CD14-positive monocyte (primary cell): ENCODE data around the gene MOB3B. TPM values are rescaled to one million over a fixed set of nuclear protein-coding genes. Genes with fewer than 3 reads are reported as not detected.

Experiments used
- DNase-seq, 3 donors: peaks; one replicate each; pipeline ENCODE4 v3.0.0-alpha.2; 2011 to 2022
- H2AFZ ChIP-seq: 2 replicates; pipeline ENCODE4 v1.6.0; 2012; ENCODE audit warnings: mild to moderate bottlenecking, low read depth, low read length, inconsistent platforms; ENCODE audit not compliant: insufficient read depth, poor library complexity, severe bottlenecking
- H3K27ac ChIP-seq, 2 donors: 1 replicate in 1 of 2; 2 replicates in 1 of 2; pipeline ENCODE4 v1.5.1; 2012 to 2013; ENCODE audit warnings: low read length in 2 of 2, control low read depth in 1 of 2, inconsistent platforms in 1 of 2, low read depth in 1 of 2, mild to moderate bottlenecking in 1 of 2
- H3K27me3 ChIP-seq, 2 donors: one replicate each; pipeline versions ENCODE4 v1.6.0 to v1.6.1; 2011 to 2013; ENCODE audit warnings: low read length in 2 of 2; ENCODE audit not compliant: control insufficient read depth in 2 of 2, insufficient read depth in 2 of 2
- H3K36me3 ChIP-seq, 2 donors: replicated peaks in 1 of 2; 1 replicate in 1 of 2; 2 replicates in 1 of 2; pipeline versions ENCODE4 v1.5.1 to v1.6.1; 2012 to 2013; ENCODE audit warnings: low read length in 2 of 2, control low read depth in 1 of 2, inconsistent platforms in 1 of 2, mild to moderate bottlenecking in 1 of 2; ENCODE audit not compliant: insufficient read depth in 2 of 2, control insufficient read depth in 1 of 2
- H3K4me1 ChIP-seq, 2 donors: 1 replicate in 1 of 2; 2 replicates in 1 of 2; pipeline versions ENCODE4 v1.5.1 to v1.6.1; 2012 to 2013; ENCODE audit warnings: low read length in 2 of 2, control low read depth in 1 of 2, inconsistent platforms in 1 of 2, mild to moderate bottlenecking in 1 of 2, moderate library complexity in 1 of 2; ENCODE audit not compliant: insufficient read depth in 2 of 2, control insufficient read depth in 1 of 2
- H3K4me2 ChIP-seq: replicated peaks from 2 replicates; pipeline ENCODE3; 2012; ENCODE audit warnings: low read length, moderate library complexity, mild to moderate bottlenecking; ENCODE audit not compliant: poor library complexity, severe bottlenecking; ENCODE audit errors: extremely low read depth
- H3K4me3 ChIP-seq, 3 experiments: fragments of 200-600 bp in 1 of 3; sonication (generic) in 1 of 3; replicated peaks in 1 of 3; 1 replicate in 2 of 3; 2 replicates in 1 of 3; pipeline ENCODE4 v1.5.1; 2011 to 2013; ENCODE audit warnings: low read length in 3 of 3, mild to moderate bottlenecking in 3 of 3, control low read depth in 2 of 3, low read depth in 2 of 3, inconsistent platforms in 1 of 3, moderate library complexity in 1 of 3
- H3K79me2 ChIP-seq: 2 replicates; pipeline ENCODE4 v1.6.0; 2012; ENCODE audit warnings: mild to moderate bottlenecking, control low read depth, inconsistent platforms, low read length, moderate library complexity; ENCODE audit not compliant: insufficient read depth
- H3K9ac ChIP-seq: 2 replicates; pipeline ENCODE4 v1.6.0; 2017; ENCODE audit warnings: low read length, mild to moderate bottlenecking; ENCODE audit not compliant: insufficient read depth, poor library complexity, severe bottlenecking
- H3K9me3 ChIP-seq, 2 donors: replicated peaks in 1 of 2; 1 replicate in 1 of 2; 2 replicates in 1 of 2; pipeline versions ENCODE4 v1.5.1 to v1.6.1; 2012 to 2013; ENCODE audit warnings: low read length in 2 of 2, control low read depth in 1 of 2; ENCODE audit not compliant: control insufficient read depth in 1 of 2, insufficient read depth in 1 of 2
- H4K20me1 ChIP-seq: 2 replicates; pipeline ENCODE4 v1.6.0; 2012; ENCODE audit warnings: mild to moderate bottlenecking, low read length, control low read depth, moderate library complexity; ENCODE audit not compliant: insufficient read depth
- H3K27ac Mint-ChIP-seq, 7 donors: one replicate each; pipeline ENCODE4 v1.8.0; 2020; ENCODE audit warnings: mild to moderate bottlenecking in 7 of 7, mixed read lengths in 7 of 7, moderate library complexity in 6 of 7, inconsistent platforms in 2 of 7
- H3K27me3 Mint-ChIP-seq, 3 donors: one replicate each; pipeline ENCODE4 v1.8.0; 2021 to 2022; ENCODE audit warnings: low read depth in 3 of 3, mild to moderate bottlenecking in 3 of 3, mixed read lengths in 3 of 3, moderate library complexity in 3 of 3, inconsistent platforms in 1 of 3
- H3K36me3 Mint-ChIP-seq, 2 donors: one replicate each; pipeline ENCODE4 v1.8.0; 2020; ENCODE audit warnings: mixed read lengths in 2 of 2, inconsistent platforms in 1 of 2, mild to moderate bottlenecking in 1 of 2
- H3K4me1 Mint-ChIP-seq: one replicate; pipeline ENCODE4 v1.8.0; 2020; ENCODE audit warnings: mild to moderate bottlenecking, mixed read lengths
- H3K4me3 Mint-ChIP-seq, 2 donors: one replicate each; pipeline ENCODE4 v1.8.0; 2020; ENCODE audit warnings: mild to moderate bottlenecking in 2 of 2, mixed read lengths in 2 of 2, moderate library complexity in 1 of 2
- H3K9me3 Mint-ChIP-seq, 7 donors: one replicate each; pipeline ENCODE4 v1.8.0; 2020 to 2022; ENCODE audit warnings: mixed read lengths in 7 of 7, mild to moderate bottlenecking in 6 of 7, moderate library complexity in 6 of 7, inconsistent platforms in 2 of 7
- CTCF ChIP-seq: fragments of 200-600 bp; IDR thresholded peaks from one replicate; pipeline ENCODE4 v1.8.0; 2022; ENCODE audit warnings: antibody characterized with exemption, mild to moderate bottlenecking
- WGBS: methylation state at CpG from one replicate; pipeline ENCODE4 v1.1.5; 2013; ENCODE audit warnings: missing lambda C conversion rate; ENCODE audit not compliant: insufficient coverage; 5-methylcytosine and 5-hydroxymethylcytosine counted together
- intact Hi-C, 2 donors: fragments of 100-400 bp; cut with micrococcal nuclease; formaldehyde crosslinking; loops; one replicate each; pipeline versions ENCODE4 v1.15.0 to v1.15.1; 2023
- polyA plus RNA-seq, 3 donors: library from polyadenylated mRNA; depleted of rRNA in 1 of 3; unstranded in 2 of 3; stranded (reverse) in 1 of 3; fragments of 300-500 nt in 2 of 3; fragments of >200 nt in 1 of 3; fragmentation: Illumina TruSeq in 2 of 3; gene quantifications; 1 replicate in 2 of 3; 2 replicates in 1 of 3; pipeline ENCODE4 v1.2.3, GENCODE V29; 2012 to 2021

Gene MOB3B
- polyA plus RNA-seq, 3 donors = 1.2 to 2.2 (median 1.4) TPM

GRCh38 chr9:27542508-27542907 lies 12.9 kb upstream of the MOB3B start:
- Histone ChIP-seq H3K9ac (no peak overlapping the region), H3K36me3 (peaks cover 61 to 83% of the 10 kb centered on the region in 2 donors), H4K20me1 (peaks cover 47% of the 10 kb centered on the region), H3K4me2 (no peak overlapping the region), H3K4me1 (peaks cover 17 to 18% of the 10 kb centered on the region in 2 donors), H3K4me3 (no peak overlapping the region), H2AFZ (no peak overlapping the region), H3K27ac (no peak overlapping the region), H3K27me3 (no peaks in the 10 kb centered on the region), H3K9me3 (no peaks in the 10 kb centered on the region), H3K79me2 (no peaks in the 10 kb centered on the region)
- Mint-ChIP-seq H3K36me3 (peaks cover 63 to 83% of the 10 kb centered on the region in 2 donors), H3K27me3 (no peaks in the 10 kb centered on the region), H3K27ac (peak overlapping the region in 1 of 7 donors; percentile 34), H3K9me3 (no peaks in the 10 kb centered on the region), H3K4me1 (peaks cover 21% of the 10 kb centered on the region), H3K4me3 (no peak overlapping the region)
- DNase-seq = no peak
- intact Hi-C loops = no loop called here
- no peak for TF ChIP-seq CTCF
- WGBS = no CpG with 5 or more reads among the region's 2 CpGs

GRCh38 chr9:27541740-27542139 lies 12.1 kb upstream of the MOB3B start:
- H3K27ac ChIP-seq = no peak overlapping the region
- H3K4me1 ChIP-seq = peaks cover 17 to 18% of the 10 kb centered on the region in 2 donors
- H3K9ac ChIP-seq = no peak overlapping the region
- no peaks in the 10 kb centered on the region for H3K9me3 Mint-ChIP-seq
- peak overlapping the region in 6 of 7 donors; percentile 22 to 80 (median 56) for H3K27ac Mint-ChIP-seq
- no peak overlapping the region for H3K4me3 ChIP-seq
- H4K20me1 ChIP-seq = peaks cover 45% of the 10 kb centered on the region
- TF ChIP-seq CTCF = no peak
- DNase-seq = no peak
- H3K9me3 ChIP-seq = no peaks in the 10 kb centered on the region
- no peak overlapping the region for H3K4me3 Mint-ChIP-seq
- intact Hi-C loops = no loop called here
- H3K4me1 Mint-ChIP-seq = peaks cover 21% of the 10 kb centered on the region
- H3K36me3 Mint-ChIP-seq = peaks cover 64 to 82% of the 10 kb centered on the region in 2 donors
- H3K27me3 Mint-ChIP-seq = no peaks in the 10 kb centered on the region
- H2AFZ ChIP-seq = no peak overlapping the region
- H3K27me3 ChIP-seq = no peaks in the 10 kb centered on the region
- H3K36me3 ChIP-seq = peaks cover 60 to 83% of the 10 kb centered on the region in 2 donors
- no peaks in the 10 kb centered on the region for H3K79me2 ChIP-seq
- H3K4me2 ChIP-seq = no peak overlapping the region
- no CpG with 5 or more reads among the region's 4 CpGs for WGBS
